HG02943 (cell line): Measurements from ENCODE around the gene SC5D.

Experiments used
- ATAC-seq: cut with Tn5 transposase; IDR thresholded peaks from one replicate; pipeline ENCODE4 v1.9.1; 2021; ENCODE audit warnings: mild to moderate bottlenecking, low read depth, moderate library complexity; ENCODE audit not compliant: unreplicated experiment

SC5D gene

GRCh38 chr11:121291319-121291718 is 1.3 kb upstream of the SC5D start:
- ATAC-seq = no peak

GRCh38 chr11:121291896-121292494 is 576 bp upstream of the SC5D start:
- ATAC-seq = peak; percentile 19

GRCh38 chr11:121293288-121293594 is 670 bp downstream of the SC5D start:
- ATAC-seq = no peak

- no peak for ATAC-seq
Observed at GRCh38 chr11:121295246-121296029, 2.9 kb downstream of the SC5D start.

GRCh38 chr11:121297872-121298271 is 5.3 kb downstream of the SC5D start:
- ATAC-seq = no peak

GRCh38 chr11:121298774-121299173 is 6.2 kb downstream of the SC5D start:
- no peak for ATAC-seq

GRCh38 chr11:121299417-121299816 is 6.8 kb downstream of the SC5D start:
- ATAC-seq = no peak

GRCh38 chr11:121300313-121300971 is 7.9 kb downstream of the SC5D start:
- no peak for ATAC-seq

- no peak for ATAC-seq
Observed at GRCh38 chr11:121300972-121301699, 8.6 kb downstream of the SC5D start.

GRCh38 chr11:121304759-121305158 is 12.2 kb downstream of the SC5D start:
- no peak for ATAC-seq

- no peak for ATAC-seq
Observed at GRCh38 chr11:121308816-121309215, 16.2 kb downstream of the SC5D start.

GRCh38 chr11:121309688-121310087 is 17.1 kb downstream of the SC5D start:
- ATAC-seq = no peak

GRCh38 chr11:121310908-121311307 is 18.3 kb downstream of the SC5D start:
- no peak for ATAC-seq

GRCh38 chr11:121311373-121311772 is 18.8 kb downstream of the SC5D start:
- ATAC-seq = no peak

- no peak for ATAC-seq
Observed at GRCh38 chr11:121312483-121312882, 19.9 kb downstream of the SC5D start.

GRCh38 chr11:121318848-121319834 is 26.6 kb downstream of the SC5D start:
- ATAC-seq = no peak

GRCh38 chr11:121321614-121322243 is 29.2 kb downstream of the SC5D start:
- no peak for ATAC-seq

GRCh38 chr11:121323046-121323607 is 30.6 kb downstream of the SC5D start:
- ATAC-seq = no peak

- no peak for ATAC-seq
Observed at GRCh38 chr11:121326230-121326629, 33.7 kb downstream of the SC5D start.
